Measurements from ENCODE around the gene RAMAC.
"Not testable (repeated sequence)": the region's sequence is repeated elsewhere in the genome, so short reads cannot be mapped to it uniquely, and the experiment has no call there.

RAMAC gene

GRCh38 chr15:82968066-82968465, 17.9 kb upstream of the RAMAC start:
- DNase-seq (ENCODE audit: low read depth), result peak; percentile 24

GRCh38 chr15:82969353-82969752, 16.7 kb upstream of the RAMAC start:
- no peak for DNase-seq (ENCODE audit: low read depth)

GRCh38 chr15:82970078-82970686, 15.8 kb upstream of the RAMAC start:
- no peak for DNase-seq (ENCODE audit: low read depth)

- no peak for DNase-seq (ENCODE audit: low read depth)
These were observed 15.3 kb upstream of the RAMAC start for GRCh38 chr15:82970696-82971095.

- no peak for DNase-seq (ENCODE audit: low read depth)
These were observed 14.6 kb upstream of the RAMAC start for GRCh38 chr15:82971218-82971984.

GRCh38 chr15:82972990-82973389, 13.0 kb upstream of the RAMAC start:
- no peak for DNase-seq (ENCODE audit: low read depth)

- DNase-seq (ENCODE audit: low read depth), result no peak
These were observed 8.9 kb upstream of the RAMAC start for GRCh38 chr15:82977076-82977475.

- DNase-seq (ENCODE audit: low read depth), result no peak
These were observed 7.6 kb upstream of the RAMAC start for GRCh38 chr15:82978438-82978837.

GRCh38 chr15:82979726-82980125, 6.3 kb upstream of the RAMAC start:
- no peak for DNase-seq (ENCODE audit: low read depth)

- no peak for DNase-seq (ENCODE audit: low read depth)
These were observed 5.0 kb upstream of the RAMAC start for GRCh38 chr15:82980981-82981380.

GRCh38 chr15:82986442-82986780, 401 bp downstream of the RAMAC start:
- DNase-seq (ENCODE audit: low read depth), result peak; percentile 4

- no peak for DNase-seq (ENCODE audit: low read depth)
These were observed 6.5 kb downstream of the RAMAC start for GRCh38 chr15:82992436-82992998.

GRCh38 chr15:82993144-82993543, 7.1 kb downstream of the RAMAC start:
- DNase-seq (ENCODE audit: low read depth), result no peak

- DNase-seq (ENCODE audit: low read depth), result no peak
These were observed 9.1 kb downstream of the RAMAC start for GRCh38 chr15:82995076-82995475.

- no peak for DNase-seq (ENCODE audit: low read depth)
These were observed 9.9 kb downstream of the RAMAC start for GRCh38 chr15:82995938-82996337.

- peak; percentile 2 for DNase-seq (ENCODE audit: low read depth)
These were observed 13.4 kb downstream of the RAMAC start for GRCh38 chr15:82999426-82999825.

GRCh38 chr15:82999905-83000671, 14.1 kb downstream of the RAMAC start:
- DNase-seq (ENCODE audit: low read depth), result peak; percentile 52

- not testable (repeated sequence) for DNase-seq (ENCODE audit: low read depth)
These were observed 14.6 kb downstream of the RAMAC start for GRCh38 chr15:83000672-83001031.

GRCh38 chr15:83010709-83011270, 24.8 kb downstream of the RAMAC start:
- peak; percentile 74 for DNase-seq (ENCODE audit: low read depth)

GRCh38 chr15:83011271-83012075, 25.5 kb downstream of the RAMAC start, which contains the start of gene C15orf40:
C15orf40 (minus strand) TSS chr15:83011639; CDS start chr15:83011607, 32 bp downstream.
- DNase-seq (ENCODE audit: low read depth), result peak; percentile 88

- DNase-seq (ENCODE audit: low read depth), result no peak
These were observed 26.0 kb downstream of the RAMAC start for GRCh38 chr15:83012076-83012426.

- no peak for DNase-seq (ENCODE audit: low read depth)
These were observed 26.6 kb downstream of the RAMAC start for GRCh38 chr15:83012636-83013035.
